Measurements from ENCODE around the gene SULT1C3.

SULT1C3 gene

DNA sequence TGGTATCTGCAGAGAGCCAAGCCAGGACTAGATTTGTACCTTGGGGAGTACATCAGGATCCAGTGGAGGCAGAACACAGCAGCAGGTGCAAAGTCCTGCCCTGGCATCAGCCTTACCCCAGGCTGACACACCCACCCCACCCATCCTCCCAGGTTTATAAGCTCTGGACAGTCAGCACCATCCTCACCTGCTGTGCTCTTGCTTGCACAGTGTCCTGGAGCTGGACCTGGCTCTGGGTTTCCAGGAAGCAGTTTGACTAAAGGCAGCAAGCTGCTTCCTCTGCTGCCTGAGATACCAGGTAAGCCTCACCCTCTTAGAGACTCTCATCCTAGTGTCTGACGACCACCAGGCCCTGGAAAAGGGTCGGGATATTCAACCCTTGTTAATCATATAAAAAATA is at the start of gene SULT1C3:
SULT1C3 (plus strand) TSS at position 183 of the 400 bp plus-strand sequence. CDS start 7,227 bp downstream, outside the sequence.
- DNase-seq (ENCODE audit: low read depth): no peak

DNA sequence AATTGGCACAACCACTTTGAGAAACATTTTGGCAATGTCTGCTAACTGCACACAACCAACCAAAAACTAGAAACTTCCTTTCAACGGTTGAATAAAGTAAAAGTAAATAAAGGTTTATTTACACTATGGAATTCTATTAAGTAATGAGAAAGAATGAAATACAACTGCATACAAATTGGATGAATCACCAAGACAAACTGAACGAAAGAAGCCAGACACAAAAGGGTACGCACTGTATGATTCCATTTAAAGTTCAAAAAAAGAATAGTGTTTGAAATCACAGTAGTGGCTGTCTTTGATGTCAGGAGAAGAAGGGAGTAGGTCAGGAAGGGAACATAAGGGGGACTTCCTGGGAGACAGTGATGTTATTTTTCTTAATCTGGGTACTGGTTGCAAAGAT is 46.5 kb upstream of the SULT1C3 start:
- no peak for DNase-seq (ENCODE audit: low read depth)

DNA sequence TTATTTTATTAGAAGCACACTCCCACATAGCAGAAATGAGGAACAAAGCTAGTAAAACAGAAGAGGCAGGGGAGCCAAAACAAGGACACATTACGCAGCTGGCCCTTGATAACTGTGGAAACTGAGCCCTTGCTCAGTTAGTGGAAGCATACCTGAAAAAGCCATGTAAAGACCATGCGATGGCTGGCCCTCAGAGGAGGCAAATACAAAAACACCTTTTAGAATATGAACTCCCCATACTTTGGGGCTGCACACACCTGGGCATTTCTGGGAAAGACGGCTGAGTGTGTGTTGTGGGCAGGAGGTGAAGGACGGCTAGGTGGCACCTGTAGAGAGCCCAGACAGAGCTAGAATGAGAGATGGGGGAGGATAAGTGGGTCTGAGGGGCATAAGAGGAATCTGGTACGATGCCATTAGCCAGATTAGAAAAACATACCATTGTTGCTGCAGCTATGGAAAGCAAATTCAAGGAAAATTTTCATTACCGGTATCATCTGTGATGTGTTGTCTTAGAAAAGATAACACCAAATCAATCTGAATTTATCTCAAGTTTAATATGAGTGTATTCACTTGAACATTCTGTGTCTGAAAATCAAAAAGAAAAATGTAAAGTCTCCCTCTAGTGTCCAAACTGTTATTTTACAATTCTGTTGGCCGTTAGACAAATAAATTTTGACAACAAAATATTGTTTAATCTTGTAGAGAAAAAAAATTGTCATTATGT is 45.2 kb upstream of the SULT1C3 start:
- no peak for DNase-seq (ENCODE audit: low read depth)

DNA sequence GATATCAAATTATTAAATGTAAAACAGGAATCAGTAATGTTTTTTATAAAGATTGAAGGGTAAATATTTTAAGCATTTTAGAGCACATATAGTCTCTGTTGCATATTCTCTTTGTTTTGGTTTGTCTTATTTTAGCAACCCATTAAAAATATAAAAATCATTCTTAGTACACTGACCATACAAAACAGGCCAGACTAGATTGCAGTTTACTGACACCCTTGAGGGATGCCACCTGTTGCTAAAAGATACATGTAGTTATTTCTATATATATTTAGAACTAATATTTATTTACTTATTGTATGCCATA is 44.7 kb upstream of the SULT1C3 start:
- no peak for DNase-seq (ENCODE audit: low read depth)

DNA sequence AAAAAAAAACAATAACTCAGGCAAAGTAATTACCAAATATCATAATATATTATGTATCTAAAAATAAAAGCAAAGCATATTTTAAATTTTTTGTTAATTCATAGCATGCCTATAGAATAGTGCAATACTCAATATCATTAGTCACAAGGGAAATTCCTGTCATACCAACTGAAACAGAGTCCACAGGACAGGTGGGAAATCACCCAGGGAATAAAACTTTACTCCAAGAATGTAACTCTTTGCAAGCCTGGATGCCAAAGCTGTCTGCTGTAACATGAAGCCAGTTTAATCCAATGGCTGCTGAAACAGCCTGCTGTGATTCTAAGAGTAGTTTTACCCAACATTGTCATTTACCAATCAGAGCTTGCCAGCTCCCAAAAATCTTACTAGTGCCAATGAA is 40.0 kb upstream of the SULT1C3 start:
- DNase-seq (ENCODE audit: low read depth): no peak

DNA sequence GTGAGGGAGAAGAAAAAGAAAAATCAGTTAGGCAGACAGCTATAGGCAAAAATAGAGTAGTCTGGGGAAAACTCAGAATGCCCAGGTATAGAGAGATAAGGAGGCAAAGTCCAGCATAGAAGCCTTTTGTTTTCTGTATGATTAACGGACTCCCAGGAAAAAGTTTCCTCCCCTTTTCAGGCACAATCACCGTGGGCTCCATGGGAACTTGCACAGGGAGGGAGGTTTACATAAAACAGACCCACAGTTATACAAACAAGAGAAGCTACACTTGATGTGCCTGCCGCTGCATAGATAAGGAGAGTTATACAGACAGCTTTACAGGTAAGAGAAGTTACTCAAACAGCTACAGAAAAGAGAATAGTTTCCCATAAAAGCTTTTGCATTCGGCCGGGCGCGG is 39.2 kb upstream of the SULT1C3 start:
- DNase-seq (ENCODE audit: low read depth): no peak

DNA sequence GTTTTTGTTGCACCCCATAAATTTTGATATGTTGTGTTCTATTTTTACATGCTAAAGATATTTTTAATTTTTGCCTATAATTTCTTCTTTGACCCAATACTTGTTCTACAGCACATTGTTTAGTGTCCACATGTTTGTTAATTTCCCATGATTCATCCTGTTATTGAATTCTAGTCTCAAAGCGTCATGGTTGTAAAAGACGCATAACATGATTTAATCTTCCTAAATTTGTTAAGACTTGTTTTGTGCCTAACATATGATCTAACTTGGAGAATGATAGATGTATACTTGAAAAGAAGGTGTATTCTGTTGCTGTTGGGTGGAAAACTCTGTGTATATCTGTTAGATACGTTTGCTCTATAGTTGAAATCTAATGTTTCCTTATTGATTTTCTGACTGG is 27.1 kb upstream of the SULT1C3 start:
- DNase-seq (ENCODE audit: low read depth): no peak

DNA sequence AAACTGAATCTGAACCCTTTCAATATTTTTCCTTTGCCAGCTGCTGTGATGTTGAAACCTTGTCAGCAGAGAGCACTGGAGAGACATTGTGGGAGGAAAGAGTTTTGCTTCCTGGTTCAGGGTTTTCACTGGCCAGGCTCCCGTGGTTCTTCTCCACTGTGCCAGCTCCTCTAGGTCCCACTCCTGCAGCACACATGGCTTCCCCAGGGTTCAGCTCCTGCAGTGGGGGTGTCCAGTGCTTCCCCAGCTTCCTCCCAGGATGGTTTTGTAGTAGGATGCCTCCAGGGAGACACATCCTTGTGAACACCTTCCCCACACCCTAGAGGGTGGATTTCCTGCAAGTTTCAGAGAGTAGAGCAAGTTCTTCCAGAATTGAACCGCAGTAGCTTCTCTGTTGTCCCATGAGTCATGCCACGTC is 24.0 kb upstream of the SULT1C3 start:
- no peak for DNase-seq (ENCODE audit: low read depth)

DNA sequence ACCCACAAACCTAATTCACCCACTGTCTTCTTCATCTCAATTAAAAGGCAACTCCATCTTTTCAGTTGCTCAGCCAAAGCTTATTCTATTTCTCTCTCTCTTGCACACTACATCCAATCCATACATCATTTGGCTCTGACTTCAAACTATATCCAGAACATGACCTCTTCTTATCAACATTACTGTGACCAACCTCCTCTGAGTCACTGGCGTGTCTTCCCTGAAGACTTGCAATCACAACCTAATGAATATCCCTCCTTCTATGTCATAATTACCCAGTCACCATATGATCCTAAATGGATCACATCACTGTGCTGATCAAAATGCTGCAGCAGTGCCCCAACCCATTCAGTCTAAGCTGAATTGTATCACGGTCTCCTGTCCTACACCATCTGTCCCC is 22.6 kb upstream of the SULT1C3 start:
- DNase-seq (ENCODE audit: low read depth): no peak

DNA sequence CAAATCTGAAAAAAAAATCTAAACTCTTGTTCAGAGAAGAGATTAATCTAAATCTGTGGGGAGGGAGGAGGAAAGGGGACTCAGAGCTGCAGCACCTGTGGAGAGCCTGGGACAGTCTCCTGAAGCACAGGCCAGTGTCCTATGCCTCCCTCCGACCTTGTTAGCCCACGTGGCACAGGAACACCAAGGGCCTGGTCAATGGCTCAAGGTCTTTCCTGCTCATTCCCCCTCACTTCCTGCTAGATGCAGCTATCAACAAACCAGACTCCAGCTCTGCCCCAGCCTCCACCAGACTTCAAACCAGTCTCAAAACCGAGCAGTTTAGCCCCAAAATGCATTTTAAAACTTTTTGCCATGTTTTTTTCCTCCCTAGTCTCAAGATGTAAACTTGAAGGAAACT is 20.1 kb upstream of the SULT1C3 start:
- DNase-seq (ENCODE audit: low read depth): no peak

DNA sequence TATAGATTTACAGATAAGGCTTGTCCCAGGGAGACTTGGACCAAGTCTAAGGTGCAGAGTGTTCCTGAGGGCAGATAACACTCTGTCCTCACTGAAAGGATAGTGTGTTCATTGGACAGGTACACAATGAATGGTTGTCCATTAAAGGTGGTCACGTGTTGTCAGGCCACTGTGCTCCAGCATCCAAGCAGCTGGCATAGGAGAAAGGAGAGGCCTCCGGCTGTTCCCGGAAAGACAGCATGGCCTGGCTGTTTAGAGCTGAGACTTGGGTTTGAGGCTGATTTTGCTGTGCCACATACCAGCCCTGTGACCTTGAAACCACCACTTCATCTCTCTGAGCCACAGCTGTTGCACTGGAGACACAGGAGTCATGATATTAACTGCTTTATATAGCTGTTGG is 19.6 kb upstream of the SULT1C3 start:
- no peak for DNase-seq (ENCODE audit: low read depth)

DNA sequence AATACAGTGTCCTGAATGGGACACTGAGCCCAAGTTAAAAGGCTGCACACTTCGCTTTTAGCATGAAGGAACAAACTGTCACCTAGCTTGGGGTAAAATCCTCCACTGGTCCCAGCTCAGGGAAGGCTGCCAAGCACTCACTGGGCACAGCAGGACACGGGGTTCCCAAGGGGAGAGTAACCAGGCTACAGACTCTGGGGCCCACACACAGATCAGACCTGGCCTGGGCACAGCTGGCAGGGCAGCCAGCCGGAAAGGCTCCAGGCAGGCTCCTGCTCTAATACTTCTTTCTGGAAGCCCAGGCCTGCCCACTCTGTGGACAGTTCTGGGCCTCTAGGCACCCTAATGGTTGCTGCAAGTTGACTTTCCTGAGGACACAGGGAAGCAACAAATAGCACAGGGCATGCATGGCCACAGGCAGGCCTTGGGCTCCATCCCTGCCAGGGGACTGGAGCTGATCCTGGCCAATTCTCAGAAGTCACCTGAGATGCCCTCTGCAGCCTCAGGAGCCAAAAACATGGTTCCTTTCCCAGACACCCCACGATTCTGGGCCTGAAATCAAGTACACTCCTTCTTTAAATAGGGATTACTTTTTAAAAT is 18.7 kb upstream of the SULT1C3 start:
- no peak for DNase-seq (ENCODE audit: low read depth)

DNA sequence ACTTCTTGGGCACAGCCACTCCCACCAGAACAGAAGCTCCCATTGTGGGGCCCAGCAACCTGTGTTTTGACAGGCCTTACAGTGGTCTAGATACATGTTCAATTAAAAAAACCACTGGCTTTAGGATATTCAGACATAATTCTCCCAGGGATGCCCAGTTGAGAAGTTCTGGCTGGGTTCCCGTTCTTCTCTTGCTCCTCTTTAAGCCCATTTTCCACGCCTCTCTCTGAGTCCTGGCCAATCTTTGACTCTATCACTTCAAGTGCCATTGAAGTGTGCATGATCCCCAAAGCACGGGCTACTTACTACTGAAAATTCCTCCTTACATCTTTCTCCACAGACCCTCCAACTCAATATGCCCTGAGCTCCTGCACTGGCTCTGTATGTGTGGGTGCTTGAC is 17.5 kb upstream of the SULT1C3 start:
- no peak for DNase-seq (ENCODE audit: low read depth)

DNA sequence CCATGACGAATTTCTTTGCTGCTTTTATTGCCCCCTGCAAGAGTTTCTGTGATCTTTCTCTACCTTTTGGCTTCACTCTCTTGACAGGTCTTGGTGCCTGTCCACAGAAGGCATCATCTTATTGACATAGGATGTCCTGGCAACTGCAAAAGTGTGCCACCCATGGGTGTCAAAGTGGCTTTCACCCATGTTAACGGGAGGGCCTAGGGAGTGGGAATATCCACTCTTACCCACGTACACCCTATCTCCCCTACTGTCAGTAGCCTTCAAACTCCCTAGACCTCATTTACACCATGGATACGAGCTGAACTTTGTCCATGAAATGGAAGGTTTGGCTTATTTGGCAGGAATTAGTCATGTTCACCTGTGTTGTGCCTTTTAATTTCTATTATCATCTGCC is 16.2 kb upstream of the SULT1C3 start:
- no peak for DNase-seq (ENCODE audit: low read depth)

DNA sequence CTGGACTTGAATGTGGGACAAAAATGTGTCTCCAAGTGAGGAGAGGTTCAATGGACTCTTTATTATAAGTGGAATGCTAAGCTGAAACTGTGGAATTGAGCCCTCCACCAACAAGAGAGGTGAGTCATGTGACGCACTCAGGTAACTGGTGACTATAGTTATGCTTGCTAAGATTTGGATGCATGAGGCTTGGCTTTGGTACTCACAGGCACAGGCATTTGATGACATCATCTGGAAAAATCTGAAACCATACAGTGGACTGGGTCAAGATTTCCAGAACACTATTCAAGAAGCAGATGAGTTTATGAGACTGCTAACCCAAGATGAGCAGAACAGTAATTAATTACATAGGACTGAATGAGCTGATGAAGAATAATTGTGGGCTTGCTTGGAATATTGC is 15.7 kb upstream of the SULT1C3 start:
- no peak for DNase-seq (ENCODE audit: low read depth)

DNA sequence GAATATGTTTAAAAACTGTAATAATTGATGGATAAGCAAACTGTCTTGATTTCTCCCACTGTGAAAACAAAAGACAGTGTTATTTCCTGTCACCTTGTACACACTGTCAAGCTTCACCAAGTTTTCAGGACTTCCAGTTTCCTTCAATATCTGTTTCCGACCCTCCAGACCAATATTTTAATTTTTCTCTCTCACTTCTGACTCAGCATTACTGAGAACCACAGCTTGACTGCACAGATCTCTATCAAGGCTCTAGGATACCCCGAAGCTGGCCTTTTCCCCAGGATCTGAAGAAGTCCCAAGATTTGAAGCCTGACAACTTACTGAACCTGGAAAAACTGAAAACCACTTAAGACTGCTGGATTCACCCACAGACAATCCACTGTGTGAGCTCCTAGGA is 13.2 kb upstream of the SULT1C3 start:
- DNase-seq (ENCODE audit: low read depth): no peak

DNA sequence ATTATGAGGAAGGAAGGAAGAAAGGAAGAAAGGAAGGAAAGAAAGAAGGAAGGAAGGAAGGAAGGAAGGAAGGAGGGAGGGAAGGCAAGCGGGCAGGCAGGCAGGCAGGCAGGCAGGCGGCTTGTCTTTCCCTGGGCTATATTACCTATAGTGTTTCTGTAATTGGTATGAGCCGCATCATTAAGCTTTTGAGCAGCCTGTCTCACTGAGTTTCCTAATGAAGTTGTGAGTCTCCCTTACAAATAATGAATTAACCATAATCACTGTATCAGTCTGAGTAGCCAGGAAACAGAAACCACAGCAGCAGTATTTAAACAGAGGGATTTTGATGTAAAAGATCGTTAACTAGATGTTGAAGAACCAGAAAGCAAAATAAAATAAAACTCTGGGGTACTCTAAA is 11.8 kb upstream of the SULT1C3 start:
- DNase-seq (ENCODE audit: low read depth): no peak

DNA sequence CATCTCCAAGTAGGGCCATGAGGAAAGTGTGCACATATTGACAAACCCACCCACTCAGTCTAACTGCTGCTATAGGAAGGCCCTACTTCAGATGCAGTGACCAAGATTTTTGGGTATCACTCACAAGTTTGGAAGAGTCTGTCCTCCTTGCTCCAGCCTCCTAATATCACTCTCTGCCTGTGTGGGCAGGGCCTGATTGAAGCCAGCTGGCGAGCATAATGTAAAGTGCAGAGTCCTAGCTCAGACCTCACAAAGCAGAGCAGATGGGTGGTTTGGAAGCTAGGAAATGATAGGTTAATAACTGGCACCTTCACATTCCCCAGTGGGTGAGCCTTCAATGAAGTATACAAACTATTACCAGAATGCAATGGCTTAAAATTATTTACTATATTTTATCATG is 11.2 kb upstream of the SULT1C3 start:
- no peak for DNase-seq (ENCODE audit: low read depth)

DNA sequence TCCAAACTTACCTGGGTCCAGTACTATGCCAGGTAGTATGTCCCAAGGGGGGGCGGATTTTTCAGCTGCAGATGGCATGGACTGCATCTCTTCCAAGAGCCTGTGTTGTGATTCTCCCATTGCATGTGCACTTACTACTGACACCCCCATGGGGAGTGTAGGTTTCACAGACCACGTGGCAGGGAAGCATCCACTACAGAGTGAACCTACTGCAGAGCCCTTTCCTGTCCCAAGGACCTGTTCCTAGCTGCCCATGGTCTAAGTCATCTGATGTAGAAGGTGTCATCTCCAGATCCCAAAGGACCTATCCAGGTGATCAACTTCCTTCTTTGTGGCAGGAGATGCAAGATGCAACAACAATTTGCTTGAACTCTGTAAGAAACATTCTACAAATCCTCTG is 9.9 kb upstream of the SULT1C3 start:
- DNase-seq (ENCODE audit: low read depth): no peak

DNA sequence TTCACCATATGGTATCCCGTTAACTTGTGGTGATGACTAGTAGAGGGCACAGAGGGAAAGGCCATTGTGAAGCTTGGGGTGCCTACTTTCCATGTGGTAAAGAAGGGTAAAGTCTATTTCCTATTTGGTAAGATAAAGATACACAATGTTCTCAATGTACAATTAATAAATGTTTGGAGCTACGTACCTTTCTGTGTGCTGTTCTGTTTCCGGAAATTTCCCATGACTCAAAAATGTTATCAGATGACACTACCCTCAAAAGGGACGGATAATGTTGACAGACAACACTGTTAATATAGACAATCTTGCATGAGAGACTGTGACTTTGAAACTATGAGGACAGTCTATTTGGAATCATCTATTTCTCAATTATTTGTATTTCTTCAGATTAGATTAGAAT is 4.2 kb upstream of the SULT1C3 start:
- no peak for DNase-seq (ENCODE audit: low read depth)

DNA sequence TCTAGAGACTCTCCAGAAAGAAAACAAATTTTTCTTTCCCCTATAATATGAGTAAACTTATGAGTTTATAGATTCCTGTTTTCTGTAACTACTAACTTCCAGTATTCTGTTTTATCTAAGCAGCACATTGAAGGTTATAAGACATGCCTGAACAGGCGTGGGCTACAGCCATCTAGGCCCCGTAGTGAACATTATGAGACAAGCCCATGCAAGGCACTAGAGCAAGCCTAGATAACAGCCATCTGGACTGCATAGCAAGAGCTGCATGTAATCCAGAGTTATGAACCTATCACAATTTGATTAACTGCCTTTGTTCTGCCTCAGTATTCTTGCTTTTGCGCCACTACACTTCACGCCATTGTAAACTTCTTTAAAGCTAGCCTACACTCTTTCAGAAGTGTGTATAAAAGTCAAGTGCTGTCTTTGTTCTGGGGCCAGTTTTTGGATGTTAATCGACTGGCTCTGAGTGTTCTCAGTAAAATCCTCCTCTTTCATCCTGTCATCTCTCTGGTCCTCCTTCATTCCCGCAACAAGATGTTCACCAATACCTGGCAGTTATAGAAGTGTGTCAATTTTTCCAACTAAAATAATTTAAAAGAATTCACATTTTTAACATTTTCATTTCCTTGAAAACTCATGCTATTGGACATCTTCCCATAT is 3.0 kb upstream of the SULT1C3 start:
- DNase-seq (ENCODE audit: low read depth): no peak

DNA sequence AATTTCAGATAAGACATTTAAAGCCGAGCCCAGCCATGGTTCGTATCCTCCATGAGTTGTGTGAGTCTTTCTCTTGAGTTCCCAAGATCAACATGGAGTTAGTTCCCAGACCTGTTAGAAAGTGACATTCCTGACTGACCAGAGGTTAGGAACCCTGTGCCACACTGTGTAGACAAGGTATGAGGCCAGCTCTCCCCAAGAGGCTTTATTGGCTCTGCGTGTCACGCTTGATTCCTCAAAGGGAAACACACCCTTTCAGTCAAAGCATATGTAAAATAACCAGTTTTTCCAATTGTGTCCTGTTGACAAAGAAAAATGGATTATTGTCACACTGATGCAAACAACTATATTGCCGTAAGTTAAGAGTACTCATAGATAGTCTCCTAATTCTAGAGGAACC is 1.2 kb downstream of the SULT1C3 start:
- DNase-seq (ENCODE audit: low read depth): no peak

DNA sequence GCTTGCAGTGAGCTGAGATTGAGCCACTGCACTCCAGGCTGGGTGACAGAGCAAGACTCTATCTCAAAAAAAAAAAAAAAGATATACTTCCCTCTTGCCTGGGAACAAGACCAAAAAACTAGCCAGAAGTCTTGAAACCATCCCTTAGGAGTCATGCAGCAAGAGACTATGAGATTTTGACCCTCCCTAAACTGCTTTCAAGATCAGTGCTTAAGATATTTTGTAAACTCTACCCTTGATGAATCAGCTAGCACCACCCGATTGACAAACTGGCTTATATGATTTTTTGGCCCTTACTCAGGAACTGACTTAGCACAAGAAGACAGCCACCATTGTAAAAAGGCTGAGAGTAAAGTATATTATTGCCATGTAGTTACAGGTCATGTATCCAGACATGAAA is 3.8 kb downstream of the SULT1C3 start:
- DNase-seq (ENCODE audit: low read depth): no peak
